22Rv1 (cell line): ENCODE results near the gene UTF1.

Experiments used
- ZFX ChIP-seq: fragments of 450-650 bp; IDR thresholded peaks from 2 replicates; pipeline ENCODE4 v1.6.1; 2017; ENCODE audit warnings: antibody characterized with exemption, borderline replicate concordance
- TF ChIP-seq, protein P1 (sequence below): fragments of 450-650 bp; IDR thresholded peaks from 2 replicates; pipeline ENCODE4 v1.5.1; 2017; ENCODE audit warnings: mild to moderate bottlenecking

DNA sequence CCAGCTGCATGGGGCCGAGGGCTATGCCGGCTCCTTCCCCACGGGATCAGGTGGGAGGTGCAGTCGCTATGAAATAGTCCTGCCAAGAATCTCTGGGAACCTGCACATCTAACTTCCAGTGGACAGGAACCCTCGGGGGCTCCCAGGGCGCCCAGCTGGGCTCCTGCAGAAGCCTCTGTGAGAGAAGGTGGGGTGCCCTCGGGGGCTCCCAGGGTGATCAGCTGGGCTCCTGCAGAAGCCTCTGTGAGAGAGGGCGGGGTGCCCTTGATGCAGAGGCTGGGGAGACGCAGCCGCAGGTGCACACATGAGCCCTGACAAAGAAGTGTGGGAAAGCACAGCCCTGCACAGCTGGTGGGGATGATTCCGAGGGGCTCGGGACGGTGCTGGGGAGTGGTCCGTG lies 13.6 kb downstream of the UTF1 start:
- TF ChIP-seq, protein P1, sequence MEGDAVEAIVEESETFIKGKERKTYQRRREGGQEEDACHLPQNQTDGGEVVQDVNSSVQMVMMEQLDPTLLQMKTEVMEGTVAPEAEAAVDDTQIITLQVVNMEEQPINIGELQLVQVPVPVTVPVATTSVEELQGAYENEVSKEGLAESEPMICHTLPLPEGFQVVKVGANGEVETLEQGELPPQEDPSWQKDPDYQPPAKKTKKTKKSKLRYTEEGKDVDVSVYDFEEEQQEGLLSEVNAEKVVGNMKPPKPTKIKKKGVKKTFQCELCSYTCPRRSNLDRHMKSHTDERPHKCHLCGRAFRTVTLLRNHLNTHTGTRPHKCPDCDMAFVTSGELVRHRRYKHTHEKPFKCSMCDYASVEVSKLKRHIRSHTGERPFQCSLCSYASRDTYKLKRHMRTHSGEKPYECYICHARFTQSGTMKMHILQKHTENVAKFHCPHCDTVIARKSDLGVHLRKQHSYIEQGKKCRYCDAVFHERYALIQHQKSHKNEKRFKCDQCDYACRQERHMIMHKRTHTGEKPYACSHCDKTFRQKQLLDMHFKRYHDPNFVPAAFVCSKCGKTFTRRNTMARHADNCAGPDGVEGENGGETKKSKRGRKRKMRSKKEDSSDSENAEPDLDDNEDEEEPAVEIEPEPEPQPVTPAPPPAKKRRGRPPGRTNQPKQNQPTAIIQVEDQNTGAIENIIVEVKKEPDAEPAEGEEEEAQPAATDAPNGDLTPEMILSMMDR, result no peak
- TF ChIP-seq ZFX, result no peak
